WTC11 (cell line): ENCODE measurements around the gene ANO7. TPM values are rescaled to one million over a fixed set of nuclear protein-coding genes. Genes with fewer than 3 reads are reported as not detected.

ENCODE experiments used
- ATAC-seq: fragments of 200-7000 bp; cut with Tn5 transposase; 2 replicates; pipeline ENCODE4 v1.10.0; 2021; ENCODE audit warnings: mild to moderate bottlenecking, moderate library complexity
- CTCF ChIA-PET: fragments of 300-600 bp; sonication (Branson Sonifier 250); formaldehyde crosslinking; loops from one replicate; lab custom pipeline; 2021; ENCODE audit warnings: antibody characterized with exemption; lab: Charles Lee
- POLR2A ChIA-PET: fragments of 350-600 bp; sonication (Branson Sonifier 250); formaldehyde crosslinking; loops from one replicate; lab custom pipeline; 2021; ENCODE audit warnings: antibody characterized with exemption; lab: Charles Lee
- DNase-seq: peaks from one replicate; pipeline ENCODE4 v3.0.0; 2021; ENCODE audit warnings: low spot score
- H3K27ac Mint-ChIP-seq: 2 replicates; pipeline ENCODE4 v1.8.0; 2021; ENCODE audit warnings: mixed read lengths
- H3K27me3 Mint-ChIP-seq: 2 replicates; pipeline ENCODE4 v1.8.0; 2021; ENCODE audit warnings: low read depth, mild to moderate bottlenecking, moderate library complexity, mixed read lengths
- H3K36me3 Mint-ChIP-seq: 2 replicates; pipeline ENCODE4 v1.8.0; 2021; ENCODE audit warnings: mixed read lengths
- H3K4me1 Mint-ChIP-seq: 2 replicates; pipeline ENCODE4 v1.8.0; 2022; ENCODE audit warnings: mixed read lengths
- H3K4me3 Mint-ChIP-seq: 2 replicates; pipeline ENCODE4 v1.8.0; 2021; ENCODE audit warnings: mild to moderate bottlenecking, moderate library complexity, mixed read lengths
- H3K9me3 Mint-ChIP-seq: 2 replicates; pipeline ENCODE4 v1.8.0; 2021; ENCODE audit warnings: mixed read lengths
- ERG ChIP-seq: fragments of 250-450 bp; sonication (Bioruptor Pico); IDR thresholded peaks from 2 replicates; pipeline ENCODE4 v1.8.0; 2021; ENCODE audit warnings: mild to moderate bottlenecking
- FOXP1 ChIP-seq: sonication (generic); formaldehyde crosslinking; IDR thresholded peaks from 2 replicates; pipeline ENCODE4 v1.8.0; 2022; ENCODE audit warnings: missing genetic modification reagents, mild to moderate bottlenecking, moderate library complexity, borderline replicate concordance
- GRHL2 ChIP-seq: fragments of 250-450 bp; sonication (Bioruptor Pico); IDR thresholded peaks from 2 replicates; pipeline ENCODE4 v1.8.0; 2022; ENCODE audit warnings: mild to moderate bottlenecking, moderate library complexity; ENCODE audit not compliant: insufficient replicate concordance, severe bottlenecking
- GTF2I ChIP-seq: fragments of 250-450 bp; sonication (Bioruptor Pico); conservative IDR thresholded peaks from 2 replicates; pipeline ENCODE4 v1.4.0; 2021; ENCODE audit warnings: mild to moderate bottlenecking
- HMGA2 ChIP-seq: fragments of 250-450 bp; sonication (Bioruptor Pico); IDR thresholded peaks from 2 replicates; pipeline ENCODE4 v1.4.0; 2021; ENCODE audit warnings: mild to moderate bottlenecking, moderate library complexity
- JUN ChIP-seq: sonication (generic); formaldehyde crosslinking; IDR thresholded peaks from 2 replicates; pipeline ENCODE4 v1.8.0; 2023; ENCODE audit warnings: mild to moderate bottlenecking, missing genetic modification reagents
- MYBL2 ChIP-seq: sonication (generic); formaldehyde crosslinking; IDR thresholded peaks from 2 replicates; pipeline ENCODE4 v1.8.1; 2023; ENCODE audit warnings: mild to moderate bottlenecking, moderate library complexity, missing genetic modification reagents
- NFYB ChIP-seq: sonication (generic); formaldehyde crosslinking; conservative IDR thresholded peaks from 2 replicates; pipeline ENCODE4 v1.8.0; 2022; ENCODE audit warnings: low read depth, missing genetic modification reagents
- PRDM15 ChIP-seq: sonication (generic); formaldehyde crosslinking; IDR thresholded peaks from 2 replicates; pipeline ENCODE4 v1.8.0; 2022; ENCODE audit warnings: missing genetic modification reagents
- SP1 ChIP-seq: sonication (generic); formaldehyde crosslinking; conservative IDR thresholded peaks from 2 replicates; pipeline ENCODE4 v1.8.1; 2022; ENCODE audit warnings: missing genetic modification reagents
- STAT6 ChIP-seq: sonication (generic); formaldehyde crosslinking; conservative IDR thresholded peaks from 2 replicates; pipeline ENCODE4 v1.8.1; 2023; ENCODE audit warnings: mild to moderate bottlenecking, low read depth, missing genetic modification reagents, moderate library complexity
- ZBTB21 ChIP-seq: sonication (generic); formaldehyde crosslinking; IDR thresholded peaks from 2 replicates; pipeline ENCODE4 v1.8.1; 2023; ENCODE audit warnings: mild to moderate bottlenecking, missing genetic modification reagents, borderline replicate concordance
- ZNF121 ChIP-seq: sonication (generic); formaldehyde crosslinking; IDR thresholded peaks from 2 replicates; pipeline ENCODE4 v1.8.0; 2023; ENCODE audit warnings: missing genetic modification reagents
- ZNF232 ChIP-seq: sonication (generic); formaldehyde crosslinking; IDR thresholded peaks from 2 replicates; pipeline ENCODE4 v1.8.0; 2022; ENCODE audit warnings: mild to moderate bottlenecking, missing genetic modification reagents
- ZNF423 ChIP-seq: fragments of 250-450 bp; sonication (Bioruptor Pico); IDR thresholded peaks from 2 replicates; pipeline ENCODE4 v2.1.2; 2022; ENCODE audit warnings: mild to moderate bottlenecking, moderate library complexity
- total RNA-seq: library from RNA; stranded (reverse); gene quantifications from 3 replicates; pipeline ENCODE4 v1.2.3, GENCODE V29; 2021
- TF ChIP-seq, protein P1 (sequence below): sonication (generic); formaldehyde crosslinking; IDR thresholded peaks from 2 replicates; pipeline ENCODE4 v1.8.0; 2023; ENCODE audit warnings: missing genetic modification reagents, mild to moderate bottlenecking, borderline replicate concordance
- TF ChIP-seq, protein P2 (sequence below): sonication (generic); formaldehyde crosslinking; IDR thresholded peaks from 2 replicates; pipeline ENCODE4 v1.8.1; 2023; ENCODE audit warnings: mild to moderate bottlenecking, moderate library complexity, missing genetic modification reagents
- TF ChIP-seq, protein P3 (sequence below): sonication (generic); formaldehyde crosslinking; IDR thresholded peaks from 2 replicates; pipeline ENCODE4 v1.8.1; 2023; ENCODE audit warnings: mild to moderate bottlenecking, missing genetic modification reagents, moderate library complexity
- TF ChIP-seq, protein P4 (sequence below): fragments of 250-450 bp; sonication (Bioruptor Pico); IDR thresholded peaks from 2 replicates; pipeline ENCODE4 v2.1.2; 2022; ENCODE audit warnings: mild to moderate bottlenecking, moderate library complexity

The ANO7 gene
- total RNA-seq, 1 experiment from 2014 or later, result 8.0 TPM

DNA sequence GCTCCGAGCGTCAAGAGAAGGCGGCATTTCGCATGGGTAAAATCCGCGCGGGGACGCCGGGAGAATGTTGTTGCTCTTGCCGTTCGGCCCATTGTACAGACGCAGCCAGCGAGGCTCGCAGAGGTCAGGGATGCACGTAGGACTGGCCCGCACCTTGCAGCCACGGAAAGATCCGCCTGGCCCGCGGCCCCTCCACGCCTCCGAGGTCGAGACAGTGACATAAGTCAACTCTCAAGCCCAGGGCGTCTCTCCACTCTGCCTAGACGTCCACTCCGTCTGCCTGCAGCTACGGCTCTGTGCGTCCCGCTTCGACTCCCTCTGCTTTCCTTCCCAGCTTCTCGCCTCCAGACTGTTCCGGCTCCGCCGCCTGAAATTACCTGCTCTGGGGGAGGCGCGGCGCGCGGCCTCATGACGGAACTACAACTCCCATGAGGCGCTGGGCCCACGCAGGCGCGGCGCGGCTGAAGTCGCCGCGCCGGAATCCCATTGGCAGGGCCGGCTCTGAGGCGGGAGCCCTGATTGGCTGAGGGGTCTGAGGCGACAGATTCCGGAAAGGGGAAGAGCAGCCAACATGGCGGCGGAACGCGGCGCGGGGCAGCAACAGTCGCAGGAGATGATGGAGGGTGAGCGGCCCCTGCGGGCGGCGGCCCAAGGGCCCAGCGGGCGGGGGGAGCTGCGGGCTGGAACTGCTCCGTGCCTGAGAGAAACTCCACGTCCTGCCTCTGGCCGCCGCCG, 38.4 kb upstream of the ANO7 start, which contains the start of gene PPP1R7:
TSS of gene PPP1R7 (plus strand) at position 543 of the 735 bp plus-strand sequence. CDS start at position 572, 29 bp downstream.
- Mint-ChIP-seq H3K27me3 (no peaks in the 10 kb centered on the region), H3K4me1 (peaks cover 27% of the 10 kb centered on the region), H3K9me3 (no peaks in the 10 kb centered on the region), H3K4me3 (peak within 1 kb of the TSS; percentile 93), H3K27ac (peak within 1 kb of the TSS; percentile 96), H3K36me3 (no peaks in the 10 kb centered on the region; the same call in 1 of the 2 replicates)
- peak; percentile 21; the same call in 1 of the 2 replicates for TF ChIP-seq HMGA2
- TF ChIP-seq, protein P1, sequence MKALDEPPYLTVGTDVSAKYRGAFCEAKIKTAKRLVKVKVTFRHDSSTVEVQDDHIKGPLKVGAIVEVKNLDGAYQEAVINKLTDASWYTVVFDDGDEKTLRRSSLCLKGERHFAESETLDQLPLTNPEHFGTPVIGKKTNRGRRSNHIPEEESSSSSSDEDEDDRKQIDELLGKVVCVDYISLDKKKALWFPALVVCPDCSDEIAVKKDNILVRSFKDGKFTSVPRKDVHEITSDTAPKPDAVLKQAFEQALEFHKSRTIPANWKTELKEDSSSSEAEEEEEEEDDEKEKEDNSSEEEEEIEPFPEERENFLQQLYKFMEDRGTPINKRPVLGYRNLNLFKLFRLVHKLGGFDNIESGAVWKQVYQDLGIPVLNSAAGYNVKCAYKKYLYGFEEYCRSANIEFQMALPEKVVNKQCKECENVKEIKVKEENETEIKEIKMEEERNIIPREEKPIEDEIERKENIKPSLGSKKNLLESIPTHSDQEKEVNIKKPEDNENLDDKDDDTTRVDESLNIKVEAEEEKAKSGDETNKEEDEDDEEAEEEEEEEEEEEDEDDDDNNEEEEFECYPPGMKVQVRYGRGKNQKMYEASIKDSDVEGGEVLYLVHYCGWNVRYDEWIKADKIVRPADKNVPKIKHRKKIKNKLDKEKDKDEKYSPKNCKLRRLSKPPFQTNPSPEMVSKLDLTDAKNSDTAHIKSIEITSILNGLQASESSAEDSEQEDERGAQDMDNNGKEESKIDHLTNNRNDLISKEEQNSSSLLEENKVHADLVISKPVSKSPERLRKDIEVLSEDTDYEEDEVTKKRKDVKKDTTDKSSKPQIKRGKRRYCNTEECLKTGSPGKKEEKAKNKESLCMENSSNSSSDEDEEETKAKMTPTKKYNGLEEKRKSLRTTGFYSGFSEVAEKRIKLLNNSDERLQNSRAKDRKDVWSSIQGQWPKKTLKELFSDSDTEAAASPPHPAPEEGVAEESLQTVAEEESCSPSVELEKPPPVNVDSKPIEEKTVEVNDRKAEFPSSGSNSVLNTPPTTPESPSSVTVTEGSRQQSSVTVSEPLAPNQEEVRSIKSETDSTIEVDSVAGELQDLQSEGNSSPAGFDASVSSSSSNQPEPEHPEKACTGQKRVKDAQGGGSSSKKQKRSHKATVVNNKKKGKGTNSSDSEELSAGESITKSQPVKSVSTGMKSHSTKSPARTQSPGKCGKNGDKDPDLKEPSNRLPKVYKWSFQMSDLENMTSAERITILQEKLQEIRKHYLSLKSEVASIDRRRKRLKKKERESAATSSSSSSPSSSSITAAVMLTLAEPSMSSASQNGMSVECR (CRISPR knock-in tag), result peak; percentile 43; the same call in 1 of the 2 replicates
- peak; percentile 99 for TF ChIP-seq GTF2I (CRISPR knock-in tag)
- TF ChIP-seq JUN (CRISPR knock-in tag), result 0 out of 2 replicates have a peak, but pooled peaks have one; percentile 39
- no peak for TF ChIP-seq ZNF423 (CRISPR knock-in tag)
- TF ChIP-seq STAT6, result no peak
- TF ChIP-seq NFYB (CRISPR knock-in tag), result peak; percentile 82
- TF ChIP-seq, protein P2, sequence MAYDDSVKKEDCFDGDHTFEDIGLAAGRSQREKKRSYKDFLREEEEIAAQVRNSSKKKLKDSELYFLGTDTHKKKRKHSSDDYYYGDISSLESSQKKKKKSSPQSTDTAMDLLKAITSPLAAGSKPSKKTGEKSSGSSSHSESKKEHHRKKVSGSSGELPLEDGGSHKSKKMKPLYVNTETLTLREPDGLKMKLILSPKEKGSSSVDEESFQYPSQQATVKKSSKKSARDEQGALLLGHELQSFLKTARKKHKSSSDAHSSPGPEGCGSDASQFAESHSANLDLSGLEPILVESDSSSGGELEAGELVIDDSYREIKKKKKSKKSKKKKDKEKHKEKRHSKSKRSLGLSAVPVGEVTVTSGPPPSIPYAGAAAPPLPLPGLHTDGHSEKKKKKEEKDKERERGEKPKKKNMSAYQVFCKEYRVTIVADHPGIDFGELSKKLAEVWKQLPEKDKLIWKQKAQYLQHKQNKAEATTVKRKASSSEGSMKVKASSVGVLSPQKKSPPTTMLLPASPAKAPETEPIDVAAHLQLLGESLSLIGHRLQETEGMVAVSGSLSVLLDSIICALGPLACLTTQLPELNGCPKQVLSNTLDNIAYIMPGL (CRISPR knock-in tag), result peak; percentile 55; the same call in 1 of the 2 replicates
- TF ChIP-seq, protein P3, sequence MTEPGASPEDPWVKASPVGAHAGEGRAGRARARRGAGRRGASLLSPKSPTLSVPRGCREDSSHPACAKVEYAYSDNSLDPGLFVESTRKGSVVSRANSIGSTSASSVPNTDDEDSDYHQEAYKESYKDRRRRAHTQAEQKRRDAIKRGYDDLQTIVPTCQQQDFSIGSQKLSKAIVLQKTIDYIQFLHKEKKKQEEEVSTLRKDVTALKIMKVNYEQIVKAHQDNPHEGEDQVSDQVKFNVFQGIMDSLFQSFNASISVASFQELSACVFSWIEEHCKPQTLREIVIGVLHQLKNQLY (CRISPR knock-in tag), result no peak
- no peak for TF ChIP-seq GRHL2 (CRISPR knock-in tag)
- peak; percentile 55; the same call in 1 of the 2 replicates for TF ChIP-seq SP1 (CRISPR knock-in tag)
- TF ChIP-seq, protein P4, sequence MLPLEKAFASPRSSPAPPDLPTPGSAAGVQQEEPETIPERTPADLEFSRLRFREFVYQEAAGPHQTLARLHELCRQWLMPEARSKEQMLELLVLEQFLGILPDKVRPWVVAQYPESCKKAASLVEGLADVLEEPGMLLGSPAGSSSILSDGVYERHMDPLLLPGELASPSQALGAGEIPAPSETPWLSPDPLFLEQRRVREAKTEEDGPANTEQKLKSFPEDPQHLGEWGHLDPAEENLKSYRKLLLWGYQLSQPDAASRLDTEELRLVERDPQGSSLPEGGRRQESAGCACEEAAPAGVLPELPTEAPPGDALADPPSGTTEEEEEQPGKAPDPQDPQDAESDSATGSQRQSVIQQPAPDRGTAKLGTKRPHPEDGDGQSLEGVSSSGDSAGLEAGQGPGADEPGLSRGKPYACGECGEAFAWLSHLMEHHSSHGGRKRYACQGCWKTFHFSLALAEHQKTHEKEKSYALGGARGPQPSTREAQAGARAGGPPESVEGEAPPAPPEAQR, result no peak
- TF ChIP-seq PRDM15 (CRISPR knock-in tag), result peak; percentile 69
- TF ChIP-seq FOXP1 (CRISPR knock-in tag), result peak; percentile 73; the same call in 1 of the 2 replicates
- no peak for TF ChIP-seq ZNF232 (CRISPR knock-in tag)
- TF ChIP-seq MYBL2, result peak; percentile 56; the same call in 1 of the 2 replicates
- TF ChIP-seq ZNF121 (CRISPR knock-in tag), result peak; percentile 82
- TF ChIP-seq ZBTB21 (CRISPR knock-in tag), result 0 out of 2 replicates have a peak, but pooled peaks have one; percentile 40
- no peak for TF ChIP-seq ERG (CRISPR knock-in tag)
- ChIA-PET CTCF (interaction anchor here (0.6 to 3.3 kb wide), 13 partner anchors 9 to 552 kb away, joined by 3 to 21 read pairs (median 4); partner anchors contain the start of genes HDLBP, ING5 and SEPTIN2), POLR2A (interaction anchor here (0.6 to 1.5 kb wide), 5 partner anchors 48 to 1124 kb away, joined by 3 to 7 read pairs (median 3); partner anchors contain the start of genes MTERF4 and SEPTIN2)
- ATAC-seq, result peak; percentile 79
- peak; percentile 97 for DNase-seq
